Smooth muscle cell (in vitro differentiated cells): ENCODE measurements around the gene PTPRH. TPM values are rescaled to one million over a fixed set of nuclear protein-coding genes. Genes with fewer than 3 reads are reported as not detected.
A peak's percentile ranks its signal among the peaks of the same experiment; 100 is the strongest.

Experiments
- DNase-seq: peaks from one replicate; lab custom pipeline; 2025; ENCODE audit not compliant: unreplicated experiment; lab: John Stamatoyannopoulos, UW
- H2AFZ ChIP-seq: fragments of 200-600 bp; sonication (generic); 2 replicates; pipeline ENCODE4 v1.6.0; 2016; ENCODE audit warnings: antibody characterized with exemption, low read depth, mild to moderate bottlenecking
- H3F3A ChIP-seq: fragments of 200-600 bp; sonication (generic); 2 replicates; pipeline ENCODE4 v1.6.0; 2017; ENCODE audit warnings: antibody characterized with exemption, low read depth
- H3K27ac ChIP-seq: fragments of 200-600 bp; sonication (generic); 2 replicates; pipeline ENCODE4 v1.5.1; 2016; ENCODE audit warnings: low read depth, mild to moderate bottlenecking
- H3K27me3 ChIP-seq: fragments of 200-600 bp; sonication (generic); 2 replicates; pipeline ENCODE4 v1.6.1; 2016; ENCODE audit warnings: low read depth, mild to moderate bottlenecking
- H3K36me3 ChIP-seq: fragments of 200-600 bp; sonication (generic); 2 replicates; pipeline ENCODE4 v1.5.1; 2016; ENCODE audit warnings: low read depth
- H3K4me1 ChIP-seq: fragments of 200-600 bp; sonication (generic); 2 replicates; pipeline ENCODE4 v1.5.1; 2016; ENCODE audit warnings: low read depth
- H3K4me2 ChIP-seq: fragments of 200-600 bp; sonication (generic); 2 replicates; pipeline ENCODE4 v1.6.0; 2016; ENCODE audit warnings: mild to moderate bottlenecking
- H3K4me3 ChIP-seq: fragments of 200-600 bp; sonication (generic); 2 replicates; pipeline ENCODE4 v1.5.1; 2016; ENCODE audit warnings: mild to moderate bottlenecking
- H3K79me2 ChIP-seq: fragments of 200-600 bp; sonication (generic); 2 replicates; pipeline ENCODE4 v1.6.0; 2016; ENCODE audit warnings: low read depth, mild to moderate bottlenecking
- H3K9ac ChIP-seq: fragments of 200-600 bp; sonication (generic); 2 replicates; pipeline ENCODE4 v1.6.0; 2016; ENCODE audit warnings: low read depth
- H3K9me3 ChIP-seq: fragments of 200-600 bp; sonication (generic); replicated peaks from 2 replicates; pipeline ENCODE4 v1.5.1; 2016; ENCODE audit warnings: low read depth
- H4K20me1 ChIP-seq: fragments of 200-600 bp; sonication (generic); 2 replicates; pipeline ENCODE4 v1.6.0; 2016; ENCODE audit warnings: low read depth
- CTCF ChIP-seq: fragments of 200-600 bp; sonication (generic); IDR thresholded peaks from 2 replicates; pipeline ENCODE4 v1.5.1; 2017; ENCODE audit warnings: borderline replicate concordance, mild to moderate bottlenecking, antibody characterized with exemption; ENCODE audit not compliant: insufficient read depth, poor library complexity, severe bottlenecking
- WGBS: methylation state at CpG from one replicate; pipeline ENCODE4 v1.1.7; 2016; ENCODE audit warnings: low lambda C conversion rate; 5-methylcytosine and 5-hydroxymethylcytosine counted together
- polyA plus RNA-seq: library from polyadenylated mRNA; unstranded; fragments of >200 nt; fragmentation: Nextera tagmentation; extraction: Ambion mirVana; gene quantifications from 2 replicates; pipeline ENCODE4 v1.2.1, GENCODE V29; 2016
- total RNA-seq: library from RNA; depleted of rRNA; stranded (reverse); fragments of >200 nt; gene quantifications from 2 replicates; pipeline ENCODE4 v1.2.3, GENCODE V29; 2014

Gene PTPRH
- total and polyA plus RNA-seq, 2 experiments from 2014 or later = 0.18 TPM; not detected in 1

GRCh38 chr19:55160128-55160985 lies 48.9 kb downstream of the PTPRH start:
- peak; percentile 37 for DNase-seq
- Histone ChIP-seq H4K20me1 (no peaks in the 10 kb centered on the region), H3K27ac (no peak overlapping the region), H3F3A (no peaks in the 10 kb centered on the region), H3K79me2 (no peaks in the 10 kb centered on the region), H3K4me1 (no peaks in the 10 kb centered on the region), H3K4me2 (no peak overlapping the region), H2AFZ (no peak overlapping the region), H3K27me3 (peaks cover 32% of the 10 kb centered on the region), H3K9me3 (no peaks in the 10 kb centered on the region), H3K4me3 (no peak overlapping the region), H3K36me3 (no peaks in the 10 kb centered on the region), H3K9ac (no peak overlapping the region)
- TF ChIP-seq CTCF = peak; percentile 84
- WGBS = 5% methylated on average over 25 of the region's 33 CpGs

GRCh38 chr19:55158848-55159749 lies 50.2 kb downstream of the PTPRH start:
- H3K9ac ChIP-seq = no peak overlapping the region
- DNase-seq = no peak

GRCh38 chr19:55158423-55158822 lies 50.9 kb downstream of the PTPRH start:
- Histone ChIP-seq H3K9ac (no peak overlapping the region), H3K27me3 (peaks cover 32% of the 10 kb centered on the region), H3K9me3 (no peaks in the 10 kb centered on the region), H3K27ac (no peak overlapping the region), H2AFZ (no peak overlapping the region), H3K36me3 (no peaks in the 10 kb centered on the region), H3F3A (no peaks in the 10 kb centered on the region), H3K4me2 (no peak overlapping the region), H3K4me1 (no peaks in the 10 kb centered on the region), H3K79me2 (no peaks in the 10 kb centered on the region), H3K4me3 (no peak overlapping the region), H4K20me1 (no peaks in the 10 kb centered on the region)
- WGBS = 53% methylated on average over 4 of the region's 4 CpGs
- no peak for DNase-seq
- no peak for TF ChIP-seq CTCF

More at GRCh38 chr19:55158848-55159749, 50.2 kb downstream of the PTPRH start:
- no peak overlapping the region for H3K4me2 ChIP-seq
- no peak overlapping the region for H3K4me3 ChIP-seq
- H4K20me1 ChIP-seq = no peaks in the 10 kb centered on the region
- no peak overlapping the region for H2AFZ ChIP-seq
- H3K36me3 ChIP-seq = no peaks in the 10 kb centered on the region
- H3K27ac ChIP-seq = no peak overlapping the region
- TF ChIP-seq CTCF = no peak
- no peaks in the 10 kb centered on the region for H3K9me3 ChIP-seq
- no peaks in the 10 kb centered on the region for H3F3A ChIP-seq
- no peaks in the 10 kb centered on the region for H3K4me1 ChIP-seq
- WGBS = 67% methylated on average over 18 of the region's 18 CpGs
- no peaks in the 10 kb centered on the region for H3K79me2 ChIP-seq
- peaks cover 32% of the 10 kb centered on the region for H3K27me3 ChIP-seq
